A673 (cell line): ENCODE data around the gene ATXN10. TPM values are rescaled to one million over a fixed set of nuclear protein-coding genes. Genes with fewer than 3 reads are reported as not detected.

ENCODE experiments used
- BruUV-seq: library from RNA; stranded (reverse); fragments of 400-500 nt; replicated peaks from 2 replicates; lab custom pipeline; 2021; lab: Mats Ljungman, UMichigan
- CTCF ChIA-PET: fragments of 300-600 bp; sonication (Branson Sonifier 250); formaldehyde crosslinking; loops from one replicate; lab custom pipeline; 2022; ENCODE audit warnings: antibody characterized with exemption; lab: Charles Lee
- POLR2A ChIA-PET: fragments of 300-600 bp; sonication (Branson Sonifier 250); formaldehyde crosslinking; loops from one replicate; lab custom pipeline; 2022; ENCODE audit warnings: antibody characterized with exemption; ENCODE audit not compliant: low non-redundant PET; lab: Charles Lee
- DNase-seq: peaks from one replicate; pipeline ENCODE4 v3.0.0-alpha.2; 2015; ENCODE audit warnings: low spot score
- H3K27ac ChIP-seq: fragments of 200-600 bp; sonication (generic); 2 replicates; pipeline ENCODE4 v1.5.1; 2016; ENCODE audit warnings: mixed run types, low read depth, mild to moderate bottlenecking, mixed read lengths, antibody characterized with exemption, low read length; ENCODE audit not compliant: poor library complexity, severe bottlenecking
- H3K27me3 ChIP-seq: fragments of 200-600 bp; sonication (generic); replicated peaks from 2 replicates; pipeline ENCODE4 v1.6.1; 2017; ENCODE audit warnings: mixed run types, low read depth, mild to moderate bottlenecking, mixed read lengths, antibody characterized with exemption, low read length; ENCODE audit not compliant: insufficient read depth, poor library complexity
- H3K36me3 ChIP-seq: fragments of 200-600 bp; sonication (generic); 2 replicates; pipeline ENCODE4 v1.6.1; 2016; ENCODE audit warnings: mixed run types, mild to moderate bottlenecking, mixed read lengths, antibody characterized with exemption, low read length; ENCODE audit not compliant: insufficient read depth, poor library complexity, severe bottlenecking
- H3K4me1 ChIP-seq: fragments of 200-600 bp; sonication (generic); 2 replicates; pipeline ENCODE4 v1.6.1; 2017; ENCODE audit warnings: mixed run types, mild to moderate bottlenecking, mixed read lengths, antibody characterized with exemption, low read length; ENCODE audit not compliant: insufficient read depth, poor library complexity, severe bottlenecking
- H3K4me3 ChIP-seq: fragments of 200-600 bp; sonication (generic); 2 replicates; pipeline ENCODE4 v1.5.1; 2016; ENCODE audit warnings: low read depth, mixed run types, mild to moderate bottlenecking, mixed read lengths, low read length; ENCODE audit not compliant: poor library complexity, severe bottlenecking
- H3K9me3 ChIP-seq: fragments of 200-600 bp; sonication (generic); 2 replicates; pipeline ENCODE4 v1.6.1; 2016; ENCODE audit warnings: mixed run types, low read depth, mild to moderate bottlenecking, mixed read lengths, antibody characterized with exemption, low read length; ENCODE audit not compliant: poor library complexity, severe bottlenecking
- EZH2 ChIP-seq: fragments of 200-600 bp; sonication (generic); IDR thresholded peaks from 2 replicates; pipeline ENCODE4 v1.6.1; 2017; ENCODE audit warnings: borderline replicate concordance, low read depth, mild to moderate bottlenecking, mixed read lengths, antibody characterized with exemption, low read length; ENCODE audit not compliant: poor library complexity, severe bottlenecking
- intact Hi-C: fragments of 100-400 bp; cut with micrococcal nuclease; formaldehyde crosslinking; loops from one replicate; pipeline ENCODE4 v1.10.0; 2022; ENCODE audit not compliant: unreplicated experiment
- total RNA-seq: library from RNA; stranded (reverse); gene quantifications from 2 replicates; pipeline ENCODE4 v1.2.3, GENCODE V29; 2021
- TF ChIP-seq, protein P1 (sequence below): fragments of 300-800, 200-600 bp; sonication (generic); conservative IDR thresholded peaks from 2 replicates; pipeline ENCODE4 v1.5.1; 2017; ENCODE audit warnings: low read depth, mild to moderate bottlenecking, antibody characterized with exemption, low read length, moderate library complexity, mixed read lengths

The ATXN10 gene
- total RNA-seq, 1 experiment from 2014 or later = 294 TPM

DNA sequence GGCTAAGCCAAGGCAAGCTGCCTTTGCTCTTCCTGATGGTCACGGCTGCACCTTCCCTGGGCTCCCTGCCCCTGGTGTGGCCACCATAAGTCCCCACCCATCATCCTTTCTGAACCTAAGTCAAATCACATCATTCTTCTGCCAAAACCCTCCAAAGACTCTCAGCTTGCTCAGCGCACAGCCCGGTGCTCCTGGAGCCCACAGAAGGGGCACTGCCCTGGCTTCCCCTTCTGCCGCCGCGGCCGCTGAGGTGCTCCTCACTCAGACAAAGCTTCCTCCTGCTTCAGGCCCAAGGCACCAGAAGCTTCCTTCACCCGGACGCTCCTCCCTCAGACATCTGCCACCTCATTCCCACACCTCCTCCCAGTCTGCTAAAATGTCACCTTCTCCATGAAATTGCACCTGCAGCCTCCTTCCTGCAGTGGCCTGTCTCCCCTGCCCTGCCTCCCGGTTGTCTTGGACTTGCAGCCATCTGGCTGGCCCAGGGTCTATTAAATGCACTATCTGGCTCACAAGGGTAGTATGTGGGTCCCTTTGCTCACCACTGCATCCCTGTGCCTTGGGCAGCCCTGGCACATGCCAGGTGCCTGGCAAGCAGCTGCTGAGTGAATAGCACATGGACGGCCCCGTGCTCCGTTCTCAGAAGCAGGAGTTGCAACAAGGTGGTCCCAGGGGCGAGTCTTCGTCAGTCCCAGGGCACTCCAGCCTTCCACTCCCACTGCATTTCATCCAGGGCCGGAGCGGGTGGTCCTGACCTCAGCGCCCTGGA is 197.1 kb downstream of the ATXN10 start:
- intact Hi-C loops = loop anchor here (10.0 kb wide), 1 partner anchor 294 kb away; no protein-coding TSS in a partner anchor
- no TSS peak for BruUV-seq
- DNase-seq = no peak
- CTCF ChIA-PET = no interaction called here
- Histone ChIP-seq H3K9me3 (peaks cover 14% of the 10 kb centered on the region), H3K4me1 (no peaks in the 10 kb centered on the region), H3K27me3 (peaks cover 33% of the 10 kb centered on the region), H3K4me3 (no peak overlapping the region), H3K27ac (no peak overlapping the region), H3K36me3 (no peaks in the 10 kb centered on the region)
- TF ChIP-seq, protein P1, sequence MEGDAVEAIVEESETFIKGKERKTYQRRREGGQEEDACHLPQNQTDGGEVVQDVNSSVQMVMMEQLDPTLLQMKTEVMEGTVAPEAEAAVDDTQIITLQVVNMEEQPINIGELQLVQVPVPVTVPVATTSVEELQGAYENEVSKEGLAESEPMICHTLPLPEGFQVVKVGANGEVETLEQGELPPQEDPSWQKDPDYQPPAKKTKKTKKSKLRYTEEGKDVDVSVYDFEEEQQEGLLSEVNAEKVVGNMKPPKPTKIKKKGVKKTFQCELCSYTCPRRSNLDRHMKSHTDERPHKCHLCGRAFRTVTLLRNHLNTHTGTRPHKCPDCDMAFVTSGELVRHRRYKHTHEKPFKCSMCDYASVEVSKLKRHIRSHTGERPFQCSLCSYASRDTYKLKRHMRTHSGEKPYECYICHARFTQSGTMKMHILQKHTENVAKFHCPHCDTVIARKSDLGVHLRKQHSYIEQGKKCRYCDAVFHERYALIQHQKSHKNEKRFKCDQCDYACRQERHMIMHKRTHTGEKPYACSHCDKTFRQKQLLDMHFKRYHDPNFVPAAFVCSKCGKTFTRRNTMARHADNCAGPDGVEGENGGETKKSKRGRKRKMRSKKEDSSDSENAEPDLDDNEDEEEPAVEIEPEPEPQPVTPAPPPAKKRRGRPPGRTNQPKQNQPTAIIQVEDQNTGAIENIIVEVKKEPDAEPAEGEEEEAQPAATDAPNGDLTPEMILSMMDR = no peak
- no peak for TF ChIP-seq EZH2
- POLR2A ChIA-PET = no interaction called here

DNA sequence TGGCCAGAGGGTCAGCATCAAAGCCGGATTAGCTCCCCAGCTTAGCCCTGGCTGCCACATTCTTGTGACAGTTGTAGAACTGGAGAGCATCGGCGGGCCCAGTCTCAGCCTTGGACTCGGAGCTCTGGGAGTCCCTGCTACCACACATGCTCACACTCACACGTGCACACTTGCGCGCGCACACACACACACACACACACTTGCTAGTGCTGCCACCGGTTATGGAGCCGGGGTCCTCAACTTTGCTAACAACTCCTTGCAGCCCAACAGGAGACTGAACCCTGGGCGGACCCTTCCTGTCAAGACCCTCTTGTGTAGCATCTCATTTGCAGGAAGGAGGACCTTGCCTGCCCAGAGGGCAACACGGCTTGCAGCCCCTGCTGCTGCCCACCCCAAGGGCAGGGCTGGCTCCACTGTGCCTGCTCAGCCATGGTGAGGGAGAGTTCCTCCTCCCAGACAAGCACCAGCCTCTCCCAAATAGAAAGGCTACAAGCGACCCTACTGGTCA is 197.8 kb downstream of the ATXN10 start:
- POLR2A ChIA-PET = no interaction called here
- Histone ChIP-seq H3K4me1 (no peaks in the 10 kb centered on the region), H3K9me3 (peaks cover 14% of the 10 kb centered on the region), H3K27me3 (peaks cover 33% of the 10 kb centered on the region), H3K27ac (no peak overlapping the region), H3K4me3 (no peak overlapping the region), H3K36me3 (no peaks in the 10 kb centered on the region)
- intact Hi-C loops = loop anchor here (10.0 kb wide), 1 partner anchor 295 kb away; no protein-coding TSS in a partner anchor
- DNase-seq = no peak
- TF ChIP-seq, protein P1 = no peak
- TF ChIP-seq EZH2 = no peak
- BruUV-seq = no TSS peak
- CTCF ChIA-PET = no interaction called here

GRCh38 chr22:45870011-45870410 is 198.4 kb downstream of the ATXN10 start:
- BruUV-seq = no TSS peak
- DNase-seq = no peak
- intact Hi-C loops = no loop called here

More at GRCh38 chr22:45870011-45870410, 198.4 kb downstream of the ATXN10 start:
- no peak overlapping the region for H3K4me3 ChIP-seq
- no peaks in the 10 kb centered on the region for H3K4me1 ChIP-seq
- H3K9me3 ChIP-seq = peaks cover 14% of the 10 kb centered on the region
- ChIA-PET CTCF (no interaction called here), POLR2A (no interaction called here)
- no peaks in the 10 kb centered on the region for H3K36me3 ChIP-seq
- TF ChIP-seq, protein P1 = no peak
- no peak for TF ChIP-seq EZH2
- H3K27me3 ChIP-seq = peaks cover 33% of the 10 kb centered on the region
- no peak overlapping the region for H3K27ac ChIP-seq
